GM12878 (cell line): ENCODE measurements around the gene NOS1AP. TPM values are rescaled to one million over a fixed set of nuclear protein-coding genes. Genes with fewer than 3 reads are reported as not detected.

Experiments used
- ATAC-seq: fragments of 200-7000 bp; cut with Tn5 transposase; 3 replicates; pipeline ENCODE4 v1.9.1; 2020; ENCODE audit warnings: mild to moderate bottlenecking, moderate library complexity
- BruUV-seq: library from RNA; stranded (reverse); fragments of 400-500 nt; replicated peaks from 2 replicates; lab custom pipeline; 2021; lab: Mats Ljungman, UMichigan
- CTCF ChIA-PET: fragments of 300-600 bp; sonication (Branson Sonifier 250); formaldehyde crosslinking; extraction: SDS; loops from one replicate; lab custom pipeline; 2021; ENCODE audit warnings: inconsistent platforms; lab: Yijun Ruan, JAX
- POLR2A ChIA-PET: fragments of 350-600 bp; formaldehyde crosslinking; extraction: SDS; loops from one replicate; lab custom pipeline; 2021; ENCODE audit warnings: inconsistent platforms; lab: Charles Lee
- RAD21 ChIA-PET: fragments of 300-600 bp; sonication (Branson Sonifier 250); formaldehyde crosslinking; loops from one replicate; lab custom pipeline; 2023; ENCODE audit warnings: antibody characterized with exemption; ENCODE audit not compliant: unreplicated experiment; lab: Charles Lee
- SMC1A ChIA-PET: fragments of 300-600 bp; sonication (Branson Sonifier 250); formaldehyde crosslinking; loops from one replicate; lab custom pipeline; 2023; ENCODE audit not compliant: unreplicated experiment, uncharacterized antibody; lab: Charles Lee
- DNase-seq: peaks from one replicate; pipeline ENCODE4 v3.0.0-alpha.2; 2011; ENCODE audit warnings: low read depth, low spot score
- FAIRE-seq: peaks from 3 replicates; lab custom pipeline; 2011; peaks lifted over from hg19 to GRCh38; lab: Jason Lieb, UNC
- H2AFZ ChIP-seq: 2 replicates; pipeline ENCODE4 v1.6.0; 2011; ENCODE audit warnings: low read depth, low read length, control low read depth; ENCODE audit not compliant: control insufficient read depth
- H3K27ac ChIP-seq: 2 replicates; pipeline ENCODE4 v1.5.1; 2011; ENCODE audit warnings: control low read depth; ENCODE audit not compliant: control insufficient read depth, insufficient read depth
- H3K27me3 ChIP-seq, 2 experiments: replicated peaks in 1 of 2; 2 replicates each; pipeline versions ENCODE4 v1.6.0 to v1.6.1; 2011; ENCODE audit warnings: low read length in 1 of 2; ENCODE audit not compliant: control insufficient read depth in 2 of 2, insufficient read depth in 2 of 2
- H3K36me3 ChIP-seq, 2 experiments: 2 replicates each; pipeline ENCODE4 v1.5.1; 2011; ENCODE audit warnings: low read length in 1 of 2; ENCODE audit not compliant: control insufficient read depth in 2 of 2, insufficient read depth in 2 of 2
- H3K4me1 ChIP-seq: 2 replicates; pipeline ENCODE4 v1.6.1; 2011; ENCODE audit warnings: mild to moderate bottlenecking, low read length, moderate library complexity, mixed read lengths; ENCODE audit not compliant: control insufficient read depth, insufficient read depth
- H3K4me2 ChIP-seq: 2 replicates; pipeline ENCODE4 v1.6.0; 2011; ENCODE audit warnings: control low read depth; ENCODE audit not compliant: control insufficient read depth, insufficient read depth
- H3K4me3 ChIP-seq: fragments of 200-600 bp; sonication (generic); 2 replicates; pipeline ENCODE4 v1.5.1; 2016
- H3K79me2 ChIP-seq: 2 replicates; pipeline ENCODE4 v1.6.0; 2011; ENCODE audit warnings: low read length; ENCODE audit not compliant: control insufficient read depth, insufficient read depth
- H3K9ac ChIP-seq: 2 replicates; pipeline ENCODE4 v1.8.0; 2011; ENCODE audit warnings: low read length, control low read depth, mixed read lengths; ENCODE audit not compliant: control insufficient read depth, insufficient read depth
- H3K9me3 ChIP-seq: replicated peaks from 3 replicates; pipeline ENCODE4 v1.5.1; 2011; ENCODE audit warnings: mild to moderate bottlenecking, low read length; ENCODE audit not compliant: control insufficient read depth, insufficient read depth
- H4K20me1 ChIP-seq: 2 replicates; pipeline ENCODE4 v1.6.0; 2011; ENCODE audit not compliant: control insufficient read depth, insufficient read depth
- ATF3 ChIP-seq: IDR thresholded peaks from 2 replicates; pipeline ENCODE4 v1.6.1; 2011; ENCODE audit warnings: low read depth, mild to moderate bottlenecking, low read length, moderate library complexity, borderline replicate concordance; ENCODE audit errors: extremely low read depth
- CBX3 ChIP-seq: fragments of 200-600 bp; sonication (generic); IDR thresholded peaks from 2 replicates; pipeline ENCODE4 v1.6.1; 2016; ENCODE audit warnings: low read depth, borderline replicate concordance
- CREB1 ChIP-seq: IDR thresholded peaks from 2 replicates; pipeline ENCODE4 v1.6.1; 2012; ENCODE audit warnings: low read depth, mild to moderate bottlenecking, inconsistent platforms
- E4F1 ChIP-seq: fragments of 450-650 bp; IDR thresholded peaks from 2 replicates; pipeline ENCODE4 v1.6.1; 2018; ENCODE audit warnings: borderline replicate concordance, mild to moderate bottlenecking; ENCODE audit not compliant: partially characterized antibody
- PAX5 ChIP-seq: IDR thresholded peaks from 2 replicates; pipeline ENCODE4 v1.6.1; 2011; ENCODE audit warnings: low read depth, low read length, borderline replicate concordance
- RCOR1 ChIP-seq: conservative IDR thresholded peaks from 2 replicates; pipeline ENCODE4 v1.6.1; 2012; ENCODE audit warnings: low read depth, low read length, improper control_type of control experiment
- STAT3 ChIP-seq: IDR thresholded peaks from 2 replicates; pipeline ENCODE4 v1.6.1; 2011; ENCODE audit warnings: low read depth, low read length, improper control_type of control experiment
- WGBS: methylation state at CpG from one replicate; pipeline ENCODE4 v1.1.6; 2016; ENCODE audit warnings: low lambda C conversion rate; ENCODE audit not compliant: insufficient replicate concordance, insufficient coverage; ENCODE audit errors: missing lambda C conversion rate; 5-methylcytosine and 5-hydroxymethylcytosine counted together
- in situ Hi-C: fragments of 300-500 bp; cut with MboI; formaldehyde crosslinking; loops from 9 replicates; pipeline ENCODE4 v1.14.3; 2018; ENCODE audit warnings: mixed read lengths
- intact Hi-C: fragments of 100-400 bp; cut with micrococcal nuclease; formaldehyde crosslinking; loops from one replicate; pipeline ENCODE4 v1.14.2; 2022; ENCODE audit not compliant: unreplicated experiment
- polyA plus RNA-seq, 11 experiments: library from polyadenylated mRNA; depleted of rRNA in 4 of 11; unstranded in 6 of 11; stranded (reverse) in 5 of 11; fragments of >200 nt; fragmentation: Nextera tagmentation in 4 of 11; fragmentation: Illumina TruSeq in 1 of 11; extraction: Ambion mirVana in 4 of 11; extraction: Trizol in 1 of 11; gene quantifications; 1 replicate in 1 of 11; 2 replicates in 10 of 11; pipeline versions ENCODE4 v1.2.1 to v1.2.3, GENCODE V29; 2011 to 2016; ENCODE audit warnings: inconsistent platforms in 2 of 11, missing spikeins in 2 of 11, low read depth in 1 of 11
- total RNA-seq, 4 experiments: library from RNA; depleted of rRNA in 3 of 4; stranded (reverse); fragments of >200 nt in 3 of 4; fragmentation: Illumina TruSeq in 1 of 4; extraction: Trizol in 1 of 4; gene quantifications; 2 replicates each; pipeline versions ENCODE4 v1.2.1 to v1.2.3, GENCODE V29; 2013 to 2021
- TF ChIP-seq, protein P1 (sequence below): fragments of 450-650 bp; formaldehyde crosslinking; IDR thresholded peaks from 2 replicates; pipeline ENCODE4 v1.4.0; 2020; ENCODE audit warnings: mild to moderate bottlenecking, moderate library complexity

The NOS1AP gene
- total and polyA plus RNA-seq, 10 of the 15 experiments (the other 5 are each of a cell fraction or from before 2014, with no cell fraction given), result 0.03 to 0.15 TPM; not detected in 8

DNA sequence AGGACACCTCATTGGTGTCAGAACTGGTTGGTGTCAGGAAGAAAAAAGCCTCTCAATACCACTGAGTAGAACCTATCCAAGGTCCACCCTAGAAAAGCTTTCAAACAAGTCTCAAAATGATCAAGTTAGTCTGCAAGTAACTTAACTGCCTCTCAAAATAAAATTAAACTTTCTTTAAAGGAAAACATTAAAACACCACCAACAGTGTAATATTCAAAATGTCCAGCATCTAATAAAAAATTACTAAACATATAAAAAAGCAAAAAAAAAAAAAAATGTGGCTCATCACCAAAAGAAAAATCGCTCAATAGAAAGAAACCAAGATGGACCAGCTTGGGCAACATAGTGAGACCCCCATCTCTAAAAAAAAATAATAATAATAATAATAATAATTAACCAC, 27.1 kb upstream of the NOS1AP start:
- DNase-seq (no peak), FAIRE-seq (no peak), ATAC-seq (no peak)
- Histone ChIP-seq H3K4me3 (no peak overlapping the region), H3K36me3 (no peaks in the 10 kb centered on the region), H4K20me1 (no peaks in the 10 kb centered on the region), H3K27me3 (no peaks in the 10 kb centered on the region), H3K9me3 (no peaks in the 10 kb centered on the region), H3K9ac (no peak overlapping the region), H3K27ac (no peak overlapping the region), H3K79me2 (no peaks in the 10 kb centered on the region), H2AFZ (no peak overlapping the region), H3K4me2 (no peak overlapping the region), H3K4me1 (no peaks in the 10 kb centered on the region)
- CTCF ChIA-PET, result no interaction called here
- RAD21 ChIA-PET, result no interaction called here
- 0% methylated on average over 1 of the region's 1 CpG for WGBS
- SMC1A ChIA-PET, result interaction anchor here (0.6 to 1.6 kb wide), 2 partner anchors 9 to 273 kb away, joined by 3 to 4 read pairs; no protein-coding TSS in a partner anchor
- TF ChIP-seq RCOR1 (no peak), PAX5 (no peak), CBX3 (no peak), ATF3 (no peak), E4F1 (no peak), STAT3 (no peak), CREB1 (no peak)
- TF ChIP-seq, protein P1, sequence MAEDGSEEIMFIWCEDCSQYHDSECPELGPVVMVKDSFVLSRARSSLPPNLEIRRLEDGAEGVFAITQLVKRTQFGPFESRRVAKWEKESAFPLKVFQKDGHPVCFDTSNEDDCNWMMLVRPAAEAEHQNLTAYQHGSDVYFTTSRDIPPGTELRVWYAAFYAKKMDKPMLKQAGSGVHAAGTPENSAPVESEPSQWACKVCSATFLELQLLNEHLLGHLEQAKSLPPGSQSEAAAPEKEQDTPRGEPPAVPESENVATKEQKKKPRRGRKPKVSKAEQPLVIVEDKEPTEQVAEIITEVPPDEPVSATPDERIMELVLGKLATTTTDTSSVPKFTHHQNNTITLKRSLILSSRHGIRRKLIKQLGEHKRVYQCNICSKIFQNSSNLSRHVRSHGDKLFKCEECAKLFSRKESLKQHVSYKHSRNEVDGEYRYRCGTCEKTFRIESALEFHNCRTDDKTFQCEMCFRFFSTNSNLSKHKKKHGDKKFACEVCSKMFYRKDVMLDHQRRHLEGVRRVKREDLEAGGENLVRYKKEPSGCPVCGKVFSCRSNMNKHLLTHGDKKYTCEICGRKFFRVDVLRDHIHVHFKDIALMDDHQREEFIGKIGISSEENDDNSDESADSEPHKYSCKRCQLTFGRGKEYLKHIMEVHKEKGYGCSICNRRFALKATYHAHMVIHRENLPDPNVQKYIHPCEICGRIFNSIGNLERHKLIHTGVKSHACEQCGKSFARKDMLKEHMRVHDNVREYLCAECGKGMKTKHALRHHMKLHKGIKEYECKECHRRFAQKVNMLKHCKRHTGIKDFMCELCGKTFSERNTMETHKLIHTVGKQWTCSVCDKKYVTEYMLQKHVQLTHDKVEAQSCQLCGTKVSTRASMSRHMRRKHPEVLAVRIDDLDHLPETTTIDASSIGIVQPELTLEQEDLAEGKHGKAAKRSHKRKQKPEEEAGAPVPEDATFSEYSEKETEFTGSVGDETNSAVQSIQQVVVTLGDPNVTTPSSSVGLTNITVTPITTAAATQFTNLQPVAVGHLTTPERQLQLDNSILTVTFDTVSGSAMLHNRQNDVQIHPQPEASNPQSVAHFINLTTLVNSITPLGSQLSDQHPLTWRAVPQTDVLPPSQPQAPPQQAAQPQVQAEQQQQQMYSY (CRISPR knock-in tag), result no peak
- in situ Hi-C loops (no loop called here), intact Hi-C loops (no loop called here)
- BruUV-seq, result no TSS peak
- POLR2A ChIA-PET, result interaction anchor here (0.7 kb wide), 1 partner anchor 558 kb away, joined by 3 read pairs; no protein-coding TSS in a partner anchor
